Hepatocyte (in vitro differentiated cells): ENCODE results near the gene PRMT9.

Experiments
- EZH2 ChIP-seq: fragments of 200-600 bp; sonication (generic); IDR thresholded peaks from 2 replicates; pipeline ENCODE4 v1.6.1; 2016; ENCODE audit warnings: antibody characterized with exemption, mild to moderate bottlenecking, borderline replicate concordance
- EZH2phosphoT487 ChIP-seq: fragments of 200-600 bp; sonication (generic); IDR thresholded peaks from one replicate; pipeline ENCODE4 v1.6.1; 2018; ENCODE audit warnings: antibody characterized with exemption, mild to moderate bottlenecking, low read depth, moderate library complexity; ENCODE audit not compliant: unreplicated experiment, severe bottlenecking
- TF ChIP-seq, protein P1 (sequence below): fragments of 200-600 bp; sonication (generic); IDR thresholded peaks from 2 replicates; pipeline ENCODE4 v1.5.1; 2016; ENCODE audit warnings: antibody characterized with exemption, mild to moderate bottlenecking; ENCODE audit not compliant: poor library complexity

DNA sequence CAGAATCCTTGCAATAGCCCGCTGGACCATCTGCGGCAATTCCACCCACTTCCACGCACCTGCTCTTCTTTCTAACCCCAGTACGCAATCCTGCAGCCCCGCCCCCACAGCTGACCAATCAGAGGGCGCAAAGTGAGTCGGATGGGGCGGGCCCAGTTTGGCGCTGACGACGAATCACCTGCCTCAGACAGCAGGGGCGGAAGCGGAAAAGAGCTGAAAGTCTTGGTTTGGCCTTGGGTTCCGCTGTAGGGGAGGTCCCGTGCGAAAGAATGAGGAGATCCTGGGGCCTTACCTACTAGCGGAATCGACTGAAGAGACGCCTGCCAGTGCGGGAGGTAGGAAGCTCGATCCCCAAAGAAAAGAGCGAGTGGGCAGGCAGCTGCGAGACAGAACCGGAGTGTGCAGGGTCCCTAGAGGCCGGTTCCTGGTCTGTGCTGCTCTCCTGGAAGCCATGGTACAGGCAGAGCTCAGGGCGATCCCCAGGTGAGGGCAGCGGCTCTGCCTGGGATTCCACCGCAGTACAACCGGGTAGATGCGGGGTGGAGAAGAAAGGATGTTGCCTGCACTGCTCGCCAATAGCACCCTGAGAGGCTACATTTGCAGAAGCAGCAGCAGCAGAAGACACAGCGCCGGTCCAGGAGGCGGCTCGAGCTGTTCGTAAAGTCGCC lies 66.7 kb downstream of the PRMT9 start, which contains the start of gene TMEM184C:
- TF ChIP-seq, protein P1, sequence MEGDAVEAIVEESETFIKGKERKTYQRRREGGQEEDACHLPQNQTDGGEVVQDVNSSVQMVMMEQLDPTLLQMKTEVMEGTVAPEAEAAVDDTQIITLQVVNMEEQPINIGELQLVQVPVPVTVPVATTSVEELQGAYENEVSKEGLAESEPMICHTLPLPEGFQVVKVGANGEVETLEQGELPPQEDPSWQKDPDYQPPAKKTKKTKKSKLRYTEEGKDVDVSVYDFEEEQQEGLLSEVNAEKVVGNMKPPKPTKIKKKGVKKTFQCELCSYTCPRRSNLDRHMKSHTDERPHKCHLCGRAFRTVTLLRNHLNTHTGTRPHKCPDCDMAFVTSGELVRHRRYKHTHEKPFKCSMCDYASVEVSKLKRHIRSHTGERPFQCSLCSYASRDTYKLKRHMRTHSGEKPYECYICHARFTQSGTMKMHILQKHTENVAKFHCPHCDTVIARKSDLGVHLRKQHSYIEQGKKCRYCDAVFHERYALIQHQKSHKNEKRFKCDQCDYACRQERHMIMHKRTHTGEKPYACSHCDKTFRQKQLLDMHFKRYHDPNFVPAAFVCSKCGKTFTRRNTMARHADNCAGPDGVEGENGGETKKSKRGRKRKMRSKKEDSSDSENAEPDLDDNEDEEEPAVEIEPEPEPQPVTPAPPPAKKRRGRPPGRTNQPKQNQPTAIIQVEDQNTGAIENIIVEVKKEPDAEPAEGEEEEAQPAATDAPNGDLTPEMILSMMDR: no peak
- TF ChIP-seq EZH2 (no peak), EZH2phosphoT487 (no peak)
